ENCODE results near the gene CBX5.

DNA sequence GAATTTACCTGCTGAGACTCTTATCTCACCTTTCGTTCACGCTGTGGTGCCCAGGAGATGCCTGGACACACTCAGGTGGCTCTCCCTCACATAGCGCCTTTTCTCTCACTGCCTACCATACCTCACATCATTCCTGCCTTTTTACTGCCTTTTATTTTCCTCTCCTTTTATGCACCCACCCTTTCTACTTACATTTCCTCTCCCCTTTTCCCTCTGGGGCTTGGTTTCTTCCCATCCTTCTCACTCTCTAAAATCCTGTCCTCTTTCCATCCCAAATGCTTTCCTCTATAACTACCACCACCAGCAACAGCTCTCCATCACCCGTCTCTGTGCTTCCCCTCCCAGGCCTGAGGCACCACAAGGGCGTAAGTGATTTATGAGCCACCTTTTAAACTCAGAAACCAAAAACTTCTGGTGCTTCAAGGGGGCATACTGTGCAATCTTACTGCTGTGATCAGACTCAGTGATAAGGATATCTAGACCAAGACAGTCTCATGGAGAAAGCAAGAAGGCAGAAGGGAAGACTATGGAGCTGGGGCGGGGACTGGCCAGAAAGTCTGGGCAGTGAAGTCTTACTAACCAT is 58.4 kb downstream of the CBX5 start:
- TF ChIP-seq, protein P1, sequence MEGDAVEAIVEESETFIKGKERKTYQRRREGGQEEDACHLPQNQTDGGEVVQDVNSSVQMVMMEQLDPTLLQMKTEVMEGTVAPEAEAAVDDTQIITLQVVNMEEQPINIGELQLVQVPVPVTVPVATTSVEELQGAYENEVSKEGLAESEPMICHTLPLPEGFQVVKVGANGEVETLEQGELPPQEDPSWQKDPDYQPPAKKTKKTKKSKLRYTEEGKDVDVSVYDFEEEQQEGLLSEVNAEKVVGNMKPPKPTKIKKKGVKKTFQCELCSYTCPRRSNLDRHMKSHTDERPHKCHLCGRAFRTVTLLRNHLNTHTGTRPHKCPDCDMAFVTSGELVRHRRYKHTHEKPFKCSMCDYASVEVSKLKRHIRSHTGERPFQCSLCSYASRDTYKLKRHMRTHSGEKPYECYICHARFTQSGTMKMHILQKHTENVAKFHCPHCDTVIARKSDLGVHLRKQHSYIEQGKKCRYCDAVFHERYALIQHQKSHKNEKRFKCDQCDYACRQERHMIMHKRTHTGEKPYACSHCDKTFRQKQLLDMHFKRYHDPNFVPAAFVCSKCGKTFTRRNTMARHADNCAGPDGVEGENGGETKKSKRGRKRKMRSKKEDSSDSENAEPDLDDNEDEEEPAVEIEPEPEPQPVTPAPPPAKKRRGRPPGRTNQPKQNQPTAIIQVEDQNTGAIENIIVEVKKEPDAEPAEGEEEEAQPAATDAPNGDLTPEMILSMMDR (IDR thresholded peaks at IDR 0.05; ENCODE audit: insufficient read depth, low read depth, low read length) = no peak
- no peak for TF ChIP-seq EZH2 (IDR thresholded peaks at IDR 0.05; ENCODE audit: insufficient read depth, low read length)

Measured in astrocyte (in vitro differentiated cells and primary cell).